Measurements from ENCODE around the gene TMED10.

The TMED10 gene

GRCh38 chr14:75175677-75176141 lies 703 bp downstream of the TMED10 start:
- TF ChIP-seq POLR2AphosphoS5 (IDR thresholded peaks at IDR 0.05; ENCODE audit: low read depth, low read length) (no peak), POLR2A (IDR thresholded peaks at IDR 0.05; ENCODE audit: low read depth, low read length) (no peak), TAF1 (IDR thresholded peaks at IDR 0.05; ENCODE audit: borderline replicate concordance, low read depth, low read length) (no peak)
- DNase-seq (ENCODE audit: insufficient read length), result no peak
- peak; percentile 76 for FAIRE-seq

DNA sequence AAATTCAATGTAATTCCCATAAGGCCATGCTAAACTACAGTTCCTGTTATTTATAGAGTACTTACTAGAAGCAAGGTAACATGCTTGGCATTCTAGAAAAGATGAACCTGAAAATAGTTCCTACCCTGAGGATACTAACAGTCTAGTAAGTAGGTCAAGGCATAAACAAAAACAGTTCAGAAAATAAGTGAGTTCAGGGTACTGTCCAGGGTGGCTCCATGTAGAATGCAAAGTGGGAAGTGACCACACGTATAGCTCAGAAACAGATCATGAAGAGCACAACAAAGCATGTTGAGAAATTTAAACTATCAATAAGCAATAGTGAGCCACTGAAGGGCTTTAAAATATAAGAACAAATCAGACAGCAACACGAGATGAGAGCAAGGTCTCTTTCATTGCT lies 2.3 kb downstream of the TMED10 start:
- FAIRE-seq, result no peak
- no peak for DNase-seq (ENCODE audit: insufficient read length)
- no peak for TF ChIP-seq POLR2A (IDR thresholded peaks at IDR 0.05; ENCODE audit: low read depth, low read length)
- TF ChIP-seq POLR2AphosphoS5 (IDR thresholded peaks at IDR 0.05; ENCODE audit: low read depth, low read length), result no peak
- TF ChIP-seq TAF1 (IDR thresholded peaks at IDR 0.05; ENCODE audit: borderline replicate concordance, low read depth, low read length), result no peak

GRCh38 chr14:75170772-75171171 lies 5.6 kb downstream of the TMED10 start:
- TF ChIP-seq TAF1 (IDR thresholded peaks at IDR 0.05; ENCODE audit: borderline replicate concordance, low read depth, low read length) (no peak), POLR2A (IDR thresholded peaks at IDR 0.05; ENCODE audit: low read depth, low read length) (no peak), POLR2AphosphoS5 (IDR thresholded peaks at IDR 0.05; ENCODE audit: low read depth, low read length) (no peak)
- no peak for DNase-seq (ENCODE audit: insufficient read length)
- no peak for FAIRE-seq

GRCh38 chr14:75168586-75169335 lies 7.7 kb downstream of the TMED10 start:
- no peak for FAIRE-seq
- no peak for DNase-seq (ENCODE audit: insufficient read length)
- TF ChIP-seq POLR2AphosphoS5 (IDR thresholded peaks at IDR 0.05; ENCODE audit: low read depth, low read length), result no peak
- TF ChIP-seq TAF1 (IDR thresholded peaks at IDR 0.05; ENCODE audit: borderline replicate concordance, low read depth, low read length), result no peak
- no peak for TF ChIP-seq POLR2A (IDR thresholded peaks at IDR 0.05; ENCODE audit: low read depth, low read length)

DNA sequence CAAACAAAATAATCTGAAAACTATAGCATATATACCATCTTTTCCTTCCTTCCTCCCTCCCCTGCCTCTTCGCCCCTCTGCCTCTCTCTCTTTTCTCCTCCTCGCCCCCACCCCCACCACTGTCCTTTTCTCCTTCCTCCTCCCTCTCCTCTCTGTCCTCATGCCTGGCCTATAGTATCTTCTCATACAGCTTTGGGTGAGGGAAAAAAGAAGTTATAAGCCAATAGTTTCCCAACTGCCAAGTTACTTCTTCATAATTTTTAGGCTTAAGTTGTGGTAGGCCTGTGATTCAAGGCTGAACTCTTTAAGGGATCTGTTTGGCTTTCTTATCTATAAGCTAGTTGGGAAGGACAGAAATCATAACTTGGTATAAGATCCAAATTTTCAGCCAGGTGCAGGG lies 9.1 kb downstream of the TMED10 start:
- no peak for TF ChIP-seq TAF1 (IDR thresholded peaks at IDR 0.05; ENCODE audit: borderline replicate concordance, low read depth, low read length)
- TF ChIP-seq POLR2AphosphoS5 (IDR thresholded peaks at IDR 0.05; ENCODE audit: low read depth, low read length), result no peak
- TF ChIP-seq POLR2A (IDR thresholded peaks at IDR 0.05; ENCODE audit: low read depth, low read length), result no peak
- no peak for FAIRE-seq

DNA sequence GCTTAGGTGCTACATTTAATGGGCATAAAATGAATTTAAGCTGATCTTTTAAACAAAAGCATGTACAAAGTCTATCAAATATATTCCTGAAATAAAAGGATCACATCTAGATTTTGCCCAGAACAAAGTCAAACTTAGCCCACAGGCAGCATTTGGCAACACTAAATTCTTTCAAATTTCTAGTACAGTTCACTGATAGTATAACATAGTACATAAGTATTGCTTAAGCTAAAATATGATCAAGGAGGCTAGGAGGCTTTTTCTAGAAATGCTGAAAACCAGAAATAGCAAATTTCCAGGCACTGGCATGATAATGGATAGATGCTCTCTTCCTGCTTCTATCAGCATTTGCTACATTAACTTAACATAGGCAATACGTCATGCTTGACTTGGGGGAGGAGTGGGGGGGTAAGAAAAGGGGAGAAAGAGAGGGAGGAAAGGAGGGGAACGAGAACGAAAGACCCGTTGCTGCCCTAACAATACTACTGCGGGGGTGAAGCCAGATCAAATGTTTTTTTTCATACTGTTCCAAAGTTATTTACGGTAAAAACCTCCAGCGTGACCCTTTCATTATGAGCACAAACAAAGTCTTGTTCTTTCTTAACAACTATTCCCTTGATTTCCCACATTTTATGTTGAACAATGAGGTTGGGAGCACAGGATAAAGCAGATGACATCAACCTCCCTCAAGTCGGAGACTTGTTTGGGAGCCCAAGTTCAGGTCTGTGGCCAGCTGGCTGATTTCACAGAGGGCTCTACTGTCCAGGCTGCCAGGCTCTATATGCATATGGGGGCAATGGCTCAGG lies 10.6 kb downstream of the TMED10 start:
- DNase-seq (ENCODE audit: insufficient read length) (no peak), FAIRE-seq (no peak)
- TF ChIP-seq POLR2AphosphoS5 (IDR thresholded peaks at IDR 0.05; ENCODE audit: low read depth, low read length), result no peak

More for the DNA sequence above, 9.1 kb downstream of the TMED10 start:
- DNase-seq (ENCODE audit: insufficient read length), result no peak

DNA sequence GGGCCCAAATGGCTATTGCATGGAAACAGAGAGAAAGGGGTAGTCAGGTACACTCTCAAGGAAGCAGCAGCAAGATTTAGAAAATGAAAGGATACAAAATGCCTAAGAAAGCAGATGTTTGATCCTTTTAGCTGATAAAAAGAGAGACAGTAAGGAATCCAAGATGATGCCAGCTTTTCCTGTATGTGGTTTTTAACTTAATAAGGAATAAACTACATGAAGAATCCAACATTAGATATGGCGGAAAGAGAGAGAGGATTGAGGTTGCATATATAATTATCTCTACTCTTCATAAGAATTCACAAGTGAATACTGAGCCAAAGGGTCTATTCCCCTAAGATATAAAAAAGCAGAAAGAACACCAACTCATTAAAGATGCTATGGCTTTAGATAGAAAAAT lies 11.6 kb downstream of the TMED10 start:
- FAIRE-seq (no peak), DNase-seq (ENCODE audit: insufficient read length) (no peak)
- TF ChIP-seq POLR2AphosphoS5 (IDR thresholded peaks at IDR 0.05; ENCODE audit: low read depth, low read length) (no peak), TAF1 (IDR thresholded peaks at IDR 0.05; ENCODE audit: borderline replicate concordance, low read depth, low read length) (no peak), POLR2A (IDR thresholded peaks at IDR 0.05; ENCODE audit: low read depth, low read length) (no peak)

GRCh38 chr14:75163677-75164076 lies 12.7 kb downstream of the TMED10 start:
- no peak for TF ChIP-seq TAF1 (IDR thresholded peaks at IDR 0.05; ENCODE audit: borderline replicate concordance, low read depth, low read length)
- no peak for TF ChIP-seq POLR2A (IDR thresholded peaks at IDR 0.05; ENCODE audit: low read depth, low read length)
- TF ChIP-seq POLR2AphosphoS5 (IDR thresholded peaks at IDR 0.05; ENCODE audit: low read depth, low read length), result no peak
- FAIRE-seq (no peak), DNase-seq (ENCODE audit: insufficient read length) (no peak)

DNA sequence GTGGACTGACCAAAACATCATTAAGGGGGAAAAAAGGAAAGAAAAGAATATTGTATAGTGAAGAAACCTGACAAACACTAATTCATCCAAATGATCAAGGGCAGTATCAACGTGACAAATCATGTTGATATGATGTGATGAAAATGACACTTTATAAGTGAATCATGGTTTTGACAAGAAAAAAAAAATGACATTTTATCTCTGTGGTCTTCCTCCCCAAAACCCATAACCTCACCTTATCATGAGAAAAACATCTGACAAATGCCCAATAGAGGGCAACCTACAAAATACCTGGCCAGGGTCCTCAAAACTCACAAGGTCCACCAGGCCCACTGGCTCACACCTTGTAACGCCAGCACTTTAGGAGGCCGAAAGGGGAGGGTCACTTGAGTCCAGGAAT lies 13.8 kb downstream of the TMED10 start:
- TF ChIP-seq POLR2AphosphoS5 (IDR thresholded peaks at IDR 0.05; ENCODE audit: low read depth, low read length) (no peak), TAF1 (IDR thresholded peaks at IDR 0.05; ENCODE audit: borderline replicate concordance, low read depth, low read length) (no peak), POLR2A (IDR thresholded peaks at IDR 0.05; ENCODE audit: low read depth, low read length) (no peak)
- FAIRE-seq (no peak), DNase-seq (ENCODE audit: insufficient read length) (no peak)

- DNase-seq (ENCODE audit: insufficient read length) (no peak), FAIRE-seq (no peak)
- TF ChIP-seq POLR2A (IDR thresholded peaks at IDR 0.05; ENCODE audit: low read depth, low read length) (no peak), TAF1 (IDR thresholded peaks at IDR 0.05; ENCODE audit: borderline replicate concordance, low read depth, low read length) (no peak), POLR2AphosphoS5 (IDR thresholded peaks at IDR 0.05; ENCODE audit: low read depth, low read length) (no peak)
These were observed 17.4 kb downstream of the TMED10 start for GRCh38 chr14:75158843-75159614.

DNA sequence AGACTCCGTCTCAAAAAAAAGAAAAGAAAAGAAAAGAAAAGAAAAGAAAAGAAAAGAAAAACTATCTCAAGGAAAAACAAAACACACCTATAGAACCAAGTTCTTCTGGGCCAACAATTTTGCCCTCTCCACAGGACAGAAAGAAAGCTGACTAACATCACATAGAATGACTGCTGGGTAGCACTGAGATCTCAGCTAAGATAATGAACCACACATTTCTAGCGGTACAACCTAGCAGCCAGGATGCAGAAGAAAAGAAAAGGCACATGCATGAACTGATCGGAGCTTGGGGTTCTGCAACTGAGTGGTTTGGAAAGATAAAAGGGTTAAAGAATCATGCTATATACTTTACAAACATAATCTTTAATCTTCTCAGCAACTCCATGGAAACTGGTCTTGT lies 19.5 kb downstream of the TMED10 start:
- FAIRE-seq (no peak), DNase-seq (ENCODE audit: insufficient read length) (no peak)

More for the DNA sequence above, 19.5 kb downstream of the TMED10 start:
- TF ChIP-seq POLR2A (IDR thresholded peaks at IDR 0.05; ENCODE audit: low read depth, low read length) (no peak), TAF1 (IDR thresholded peaks at IDR 0.05; ENCODE audit: borderline replicate concordance, low read depth, low read length) (no peak), POLR2AphosphoS5 (IDR thresholded peaks at IDR 0.05; ENCODE audit: low read depth, low read length) (no peak)

Measured in GM12892 (cell line).